SK-N-SH treated with all-trans-retinoic acid at 6 μM for 48 hours (cell line): ENCODE results near the gene FBN3.

ENCODE experiments used
- BACH2 ChIP-seq: fragments of 250-450 bp; sonication (Bioruptor Pico); IDR thresholded peaks from 2 replicates; pipeline ENCODE4 v1.9.0; 2021; ENCODE audit warnings: mild to moderate bottlenecking, borderline replicate concordance
- CREB5 ChIP-seq: fragments of 250-450 bp; sonication (Bioruptor Pico); IDR thresholded peaks from 2 replicates; pipeline ENCODE4 v1.5.1; 2020; ENCODE audit warnings: low read depth, mild to moderate bottlenecking, moderate library complexity
- CSRNP3 ChIP-seq: fragments of 250-450 bp; sonication (Bioruptor Pico); IDR thresholded peaks from 2 replicates; pipeline ENCODE4 v1.5.1; 2021; ENCODE audit warnings: mild to moderate bottlenecking, moderate library complexity
- GLIS3 ChIP-seq: fragments of 250-450 bp; sonication (Bioruptor Pico); IDR thresholded peaks from 2 replicates; pipeline ENCODE4 v1.5.0; 2020; ENCODE audit warnings: mild to moderate bottlenecking, moderate library complexity
- ISL1 ChIP-seq: fragments of 250-450 bp; sonication (Bioruptor Pico); IDR thresholded peaks from 2 replicates; pipeline ENCODE4 v2.1.2; 2022; ENCODE audit warnings: mild to moderate bottlenecking, moderate library complexity
- PATZ1 ChIP-seq: fragments of 250-450 bp; sonication (Bioruptor Pico); IDR thresholded peaks from 2 replicates; pipeline ENCODE4 v1.8.0; 2020; ENCODE audit warnings: mild to moderate bottlenecking, moderate library complexity, borderline replicate concordance
- RARB ChIP-seq: fragments of 250-450 bp; sonication (Bioruptor Pico); IDR thresholded peaks from 2 replicates; pipeline ENCODE4 v1.8.0; 2021; ENCODE audit warnings: mild to moderate bottlenecking, moderate library complexity
- SNAI2 ChIP-seq: fragments of 250-450 bp; sonication (Bioruptor Pico); IDR thresholded peaks from 2 replicates; pipeline ENCODE4 v1.5.0; 2020; ENCODE audit warnings: mild to moderate bottlenecking, moderate library complexity
- TOX ChIP-seq: fragments of 250-450 bp; sonication (Bioruptor Pico); IDR thresholded peaks from 2 replicates; pipeline ENCODE4 v1.8.0; 2021; ENCODE audit warnings: mild to moderate bottlenecking, moderate library complexity, borderline replicate concordance
- TSHZ2 ChIP-seq: fragments of 250-450 bp; sonication (Bioruptor Pico); IDR thresholded peaks from 2 replicates; pipeline ENCODE4 v1.5.0; 2020; ENCODE audit warnings: mild to moderate bottlenecking, moderate library complexity
- ZFP3 ChIP-seq: fragments of 250-450 bp; sonication (Bioruptor Pico); IDR thresholded peaks from 2 replicates; pipeline ENCODE4 v1.5.0; 2020; ENCODE audit warnings: mild to moderate bottlenecking, moderate library complexity
- ZNF565 ChIP-seq: fragments of 450-650 bp; formaldehyde crosslinking; conservative IDR thresholded peaks from 2 replicates; pipeline ENCODE4 v1.5.0; 2020; ENCODE audit warnings: low read depth, mild to moderate bottlenecking, moderate library complexity
- ZNF70 ChIP-seq: fragments of 450-650 bp; formaldehyde crosslinking; IDR thresholded peaks from 2 replicates; pipeline ENCODE4 v1.5.0; 2020; ENCODE audit warnings: mild to moderate bottlenecking, moderate library complexity

- no peak for TF ChIP-seq CREB5
- no peak for TF ChIP-seq SNAI2
- TF ChIP-seq TSHZ2 (CRISPR knock-in tag), result no peak
- no peak for TF ChIP-seq RARB (CRISPR knock-in tag)
- TF ChIP-seq ZFP3 (CRISPR knock-in tag), result no peak
- TF ChIP-seq PATZ1 (CRISPR knock-in tag), result no peak
- TF ChIP-seq BACH2, result no peak
- no peak for TF ChIP-seq GLIS3 (CRISPR knock-in tag)
- no peak for TF ChIP-seq ZNF70 (CRISPR knock-in tag)
- no peak for TF ChIP-seq ISL1 (CRISPR knock-in tag)
- no peak for TF ChIP-seq TOX (CRISPR knock-in tag)
- no peak for TF ChIP-seq ZNF565 (CRISPR knock-in tag)
- TF ChIP-seq CSRNP3, result no peak
Observed at GRCh38 chr19:8115805-8116396, 33.5 kb downstream of the FBN3 start.
